HG02870 (cell line): ENCODE data around the gene CDKN1B.

Experiments
- ATAC-seq: cut with Tn5 transposase; IDR thresholded peaks from one replicate; pipeline ENCODE4 v1.9.1; 2021; ENCODE audit warnings: mild to moderate bottlenecking, moderate library complexity; ENCODE audit not compliant: unreplicated experiment

The CDKN1B gene

GRCh38 chr12:12749433-12749832 is 32.3 kb downstream of the CDKN1B start:
- ATAC-seq, result no peak

GRCh38 chr12:12755923-12756322 is 38.8 kb downstream of the CDKN1B start:
- no peak for ATAC-seq

GRCh38 chr12:12757121-12757520 is 40.0 kb downstream of the CDKN1B start:
- no peak for ATAC-seq

- ATAC-seq, result no peak
Measured at GRCh38 chr12:12759234-12759915, 42.2 kb downstream of the CDKN1B start.

GRCh38 chr12:12764824-12765223 is 47.7 kb downstream of the CDKN1B start:
- no peak for ATAC-seq

- no peak for ATAC-seq
Measured at GRCh38 chr12:12770262-12770661, 53.1 kb downstream of the CDKN1B start.
